GM19324 (cell line): ENCODE results near the gene TRIM28.

Experiments used
- ATAC-seq: cut with Tn5 transposase; IDR thresholded peaks from one replicate; pipeline ENCODE4 v1.9.1; 2021; ENCODE audit warnings: mild to moderate bottlenecking, moderate library complexity; ENCODE audit not compliant: unreplicated experiment, low FRiP score

Gene TRIM28

DNA sequence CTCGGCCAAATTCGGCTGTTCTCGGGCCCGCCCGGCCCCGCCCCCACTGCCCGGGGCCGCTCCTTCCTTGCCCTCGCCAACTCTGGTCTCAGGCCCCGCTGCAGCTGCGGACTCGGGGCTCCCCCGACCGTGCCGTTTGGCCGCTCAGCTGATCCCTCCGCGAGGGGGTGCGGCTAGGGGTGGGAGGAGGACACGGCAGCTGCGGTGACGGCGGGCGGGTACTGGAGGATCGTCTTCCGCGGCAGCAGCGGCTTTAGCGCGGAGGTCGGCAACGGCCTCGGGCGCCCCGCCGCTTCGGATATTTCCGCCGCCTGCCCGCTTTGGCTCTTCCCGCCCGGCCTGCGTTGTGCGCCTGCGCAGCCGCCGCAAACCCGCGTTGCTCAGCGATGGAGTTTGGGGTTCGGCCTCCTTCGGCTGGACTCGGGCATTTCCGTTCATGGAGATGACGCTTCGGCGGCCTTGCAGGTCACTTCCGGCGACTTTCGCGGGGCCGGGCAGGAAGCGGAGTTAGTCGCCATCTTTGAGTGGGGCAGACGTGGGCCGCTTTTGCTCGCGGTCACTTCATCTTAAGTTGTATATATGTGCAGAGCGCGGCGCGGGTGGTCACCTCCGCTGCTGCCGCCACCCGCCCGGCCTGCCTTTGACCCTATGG, 14.9 kb downstream of the TRIM28 start:
- peak; percentile 59 for ATAC-seq

DNA sequence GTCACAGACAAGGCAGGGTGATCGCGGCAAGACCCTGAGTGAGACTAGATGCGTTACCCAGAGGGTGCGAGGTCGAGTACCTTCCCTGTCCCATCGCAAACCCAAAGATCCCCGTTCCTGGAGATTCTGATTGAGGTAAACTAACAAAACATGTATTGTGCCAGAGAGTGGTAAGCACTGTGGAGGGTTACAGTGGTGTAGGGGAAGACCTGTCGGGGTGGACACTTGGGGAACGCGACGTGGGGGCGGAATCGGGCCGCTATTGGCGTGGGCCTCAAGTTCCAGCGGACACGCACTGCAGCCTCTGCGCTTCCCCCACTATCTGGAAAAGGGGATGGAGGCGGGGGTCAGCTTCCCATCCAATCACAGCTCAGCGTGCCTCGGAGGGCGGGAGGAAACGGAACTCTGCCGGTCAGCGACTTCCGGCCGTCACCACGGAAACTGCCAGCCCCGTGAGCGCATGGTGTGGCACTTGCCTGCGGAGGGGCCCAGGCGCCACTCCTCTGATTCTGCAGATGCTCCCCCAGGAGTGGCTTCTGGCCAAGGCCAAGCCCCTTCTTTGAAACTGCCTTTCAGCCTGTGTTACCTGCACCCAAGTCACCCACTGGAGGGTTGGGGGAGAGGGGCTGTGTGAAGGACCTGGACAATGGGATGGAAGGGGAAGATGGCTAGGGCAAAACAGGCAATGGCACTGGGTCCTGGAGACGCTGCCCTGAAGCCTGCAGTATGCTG, 15.6 kb downstream of the TRIM28 start:
- ATAC-seq, result peak; percentile 28

DNA sequence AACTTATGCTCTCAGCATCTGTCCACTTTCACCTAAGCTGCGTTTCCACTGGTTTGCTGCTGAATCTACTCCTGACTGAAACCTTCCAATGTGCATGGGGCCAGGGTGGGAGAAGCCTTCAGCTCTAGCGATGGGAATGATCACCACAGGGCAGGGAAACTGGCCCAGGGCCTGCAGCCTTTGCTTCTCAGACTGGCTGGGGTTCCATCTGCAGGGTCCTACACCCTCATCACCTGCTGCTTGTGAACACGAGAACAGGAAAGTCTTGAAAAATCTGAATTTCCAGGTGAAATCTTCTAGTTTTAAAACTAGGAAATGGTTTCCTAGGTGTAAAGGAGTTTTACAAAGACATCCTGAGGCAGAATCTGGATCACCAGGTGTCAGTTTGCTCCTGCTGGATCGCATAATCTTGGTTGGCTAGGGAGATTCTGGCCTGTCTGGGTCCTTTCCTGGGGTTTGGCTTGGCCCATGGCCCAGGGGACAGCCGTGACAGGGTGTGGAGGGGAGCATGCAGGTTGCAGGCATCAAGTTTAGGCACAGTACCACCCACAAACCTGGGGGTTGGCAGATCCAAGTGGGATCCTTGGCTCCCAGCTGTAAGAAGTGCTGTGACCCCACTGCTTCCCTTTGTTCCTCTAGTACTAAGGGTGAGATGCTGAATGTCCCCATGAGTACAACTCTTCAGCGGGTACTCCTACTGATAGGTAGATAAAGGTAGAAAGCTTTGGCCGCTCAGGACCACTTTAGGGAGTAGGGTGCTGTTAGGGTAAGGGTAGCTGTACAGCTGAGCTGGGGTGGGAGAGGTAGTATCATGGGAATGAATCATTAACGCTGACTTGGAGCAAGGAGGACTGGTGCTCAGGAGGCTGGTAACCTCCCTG, 16.4 kb downstream of the TRIM28 start:
- ATAC-seq, result no peak

DNA sequence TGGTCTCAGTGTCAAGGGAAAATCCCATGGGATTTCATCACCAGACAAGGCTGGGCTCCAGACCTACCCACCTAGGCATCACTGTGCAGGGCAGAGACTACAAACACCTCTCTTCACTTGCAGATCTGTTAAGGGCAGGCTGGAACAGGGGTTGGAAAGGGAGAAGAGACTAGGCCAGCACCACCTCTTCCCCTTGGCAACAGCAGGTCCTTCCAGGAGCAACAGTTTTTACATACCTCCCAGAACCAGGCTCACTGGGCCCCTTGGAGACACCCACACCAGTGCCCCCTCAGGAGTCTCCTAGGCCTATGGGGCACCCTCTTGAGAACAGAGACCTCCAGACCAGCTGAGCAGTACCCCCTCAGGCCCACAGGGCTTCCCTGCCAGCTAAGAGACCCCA, 17.1 kb downstream of the TRIM28 start:
- ATAC-seq, result no peak

DNA sequence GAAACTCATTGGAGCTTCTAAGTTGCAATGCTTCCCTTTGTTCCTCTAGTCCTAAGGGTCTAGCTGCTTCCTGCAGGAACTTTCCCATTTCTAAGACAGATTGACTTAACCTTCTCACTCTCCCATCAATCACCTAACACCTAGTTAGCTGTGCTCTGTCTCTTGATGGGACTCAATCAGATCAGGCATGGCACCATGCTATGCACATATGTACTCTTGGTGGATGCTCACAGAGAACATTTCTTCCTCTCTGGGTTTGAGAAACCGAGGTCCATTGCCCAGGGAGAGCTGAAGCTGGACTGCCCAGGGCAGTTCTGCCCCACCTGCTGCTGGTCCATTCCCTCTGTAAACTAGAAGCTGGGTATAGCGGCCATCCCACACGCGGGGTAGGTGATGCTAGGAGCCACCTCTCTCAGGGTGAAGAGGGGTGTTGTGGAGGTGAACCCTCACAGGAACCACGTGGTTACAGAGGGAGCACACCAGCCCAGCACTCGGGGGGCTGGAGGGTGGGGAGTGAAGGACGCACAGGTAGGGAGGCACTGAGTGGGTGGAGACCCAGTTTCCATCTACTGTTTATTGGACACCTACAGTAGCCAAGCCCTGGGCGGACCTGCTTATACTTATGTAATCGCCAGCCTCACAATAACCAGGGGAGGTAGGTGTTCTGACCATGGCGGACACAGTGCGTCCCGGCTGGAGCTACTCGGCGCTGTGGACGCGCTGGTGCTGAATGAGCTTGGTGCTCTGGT, 17.7 kb downstream of the TRIM28 start:
- no peak for ATAC-seq

DNA sequence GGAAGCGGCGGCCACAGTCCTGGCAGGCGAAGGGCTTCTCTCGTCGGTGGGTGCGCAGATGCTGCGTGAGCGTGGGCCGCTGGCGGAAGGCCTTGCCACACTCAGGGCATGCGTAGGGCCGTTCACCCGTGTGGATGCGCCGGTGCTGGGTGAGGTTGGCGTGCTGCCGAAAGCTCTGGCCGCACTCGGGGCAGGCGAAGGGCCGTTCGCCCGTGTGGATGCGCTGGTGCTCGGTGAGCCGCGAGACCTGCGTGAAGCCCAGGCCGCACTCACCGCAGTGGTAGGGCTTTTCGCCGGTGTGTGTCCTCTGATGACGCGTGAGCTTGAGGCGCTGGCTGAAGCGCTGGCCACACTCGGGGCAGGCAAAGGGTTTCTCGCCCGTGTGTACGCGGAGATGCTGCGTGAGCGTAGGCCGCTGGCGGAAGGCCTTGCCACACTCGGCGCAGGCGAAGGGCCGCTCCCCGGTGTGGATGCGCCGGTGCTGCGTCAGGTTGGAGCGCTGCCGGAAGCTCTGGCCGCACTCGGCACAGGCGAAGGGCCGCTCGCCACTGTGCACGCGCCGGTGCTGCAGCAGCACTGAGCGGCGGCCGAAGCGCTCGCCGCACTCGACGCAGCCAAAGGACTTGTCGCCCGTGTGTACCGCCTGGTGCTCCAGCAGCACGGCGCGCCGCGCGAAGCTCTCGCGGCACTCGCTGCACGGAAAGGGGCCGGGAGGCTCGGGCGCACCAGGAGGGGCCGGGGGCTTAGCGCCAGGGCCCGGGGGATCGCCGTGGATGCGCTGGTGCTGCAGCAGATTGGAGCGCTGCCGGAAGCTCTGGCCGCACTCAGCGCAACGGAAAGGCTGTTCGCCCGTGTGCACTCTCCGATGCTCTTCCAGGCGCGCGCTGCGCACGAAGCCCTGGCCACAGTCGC, 18.5 kb downstream of the TRIM28 start:
- no peak for ATAC-seq

DNA sequence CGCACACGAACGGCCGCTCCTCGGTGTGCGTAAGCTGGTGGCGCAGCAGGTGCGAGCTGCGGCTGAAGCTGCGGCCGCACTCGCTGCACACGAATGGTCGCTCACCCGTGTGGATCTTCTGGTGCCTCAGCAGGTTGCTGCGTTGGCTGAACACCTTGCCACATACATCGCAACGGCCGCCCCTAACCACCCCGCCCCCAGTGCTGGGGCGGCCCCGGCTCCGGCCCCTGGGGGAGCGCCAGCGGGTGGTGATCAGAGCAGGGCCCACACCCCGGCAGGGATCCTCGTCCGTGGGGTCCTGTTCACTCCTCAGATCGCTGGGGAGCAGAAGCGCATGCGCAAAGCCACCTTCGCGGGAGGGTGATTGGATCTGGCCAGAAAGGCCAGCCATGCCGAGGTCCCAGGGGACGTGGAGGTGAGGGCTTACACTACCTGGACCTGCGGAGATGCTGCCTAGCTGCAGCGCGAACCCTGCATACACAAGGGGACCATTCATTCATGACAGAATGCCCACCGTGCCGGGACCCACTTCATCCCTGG, 19.2 kb downstream of the TRIM28 start:
- ATAC-seq, result no peak

DNA sequence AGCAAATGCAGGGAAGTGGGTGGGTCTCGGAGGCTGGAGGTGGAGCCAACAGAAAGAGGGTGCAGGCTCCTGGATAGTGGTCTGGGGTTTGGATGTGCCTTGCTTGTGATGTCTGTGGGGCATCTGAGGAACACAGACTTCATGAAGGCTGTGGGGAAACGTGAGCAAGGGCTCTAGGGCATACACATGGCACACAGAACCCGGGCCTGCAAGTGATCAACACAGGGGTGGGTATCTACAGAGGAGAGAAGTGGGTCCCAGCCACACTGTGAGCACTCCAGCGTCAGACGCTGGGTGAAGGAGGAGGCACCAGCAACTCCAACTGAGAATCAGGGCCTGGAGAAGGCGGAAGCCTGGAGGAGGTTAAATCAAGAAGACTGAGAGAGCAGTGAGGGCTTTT, 20.0 kb downstream of the TRIM28 start:
- no peak for ATAC-seq

DNA sequence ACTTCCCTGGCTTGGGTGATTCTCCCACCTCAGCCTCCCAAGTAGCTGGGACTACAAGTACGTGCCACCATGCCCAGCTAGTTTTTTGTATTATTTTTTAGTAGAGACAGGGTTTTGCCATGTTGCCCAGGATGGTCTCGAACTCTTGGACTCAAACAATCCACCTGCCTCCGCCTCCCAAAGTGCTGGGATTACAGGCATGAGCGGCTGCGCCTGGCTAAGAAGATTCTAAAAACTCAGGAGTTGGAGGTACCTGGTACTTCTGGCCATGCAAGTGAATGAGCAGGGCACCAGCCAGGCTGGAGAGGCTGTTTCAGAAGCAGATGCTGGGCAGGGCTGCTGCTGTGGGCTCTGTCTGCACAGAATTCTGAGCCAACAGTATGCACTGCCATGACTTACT, 23.1 kb downstream of the TRIM28 start:
- no peak for ATAC-seq

DNA sequence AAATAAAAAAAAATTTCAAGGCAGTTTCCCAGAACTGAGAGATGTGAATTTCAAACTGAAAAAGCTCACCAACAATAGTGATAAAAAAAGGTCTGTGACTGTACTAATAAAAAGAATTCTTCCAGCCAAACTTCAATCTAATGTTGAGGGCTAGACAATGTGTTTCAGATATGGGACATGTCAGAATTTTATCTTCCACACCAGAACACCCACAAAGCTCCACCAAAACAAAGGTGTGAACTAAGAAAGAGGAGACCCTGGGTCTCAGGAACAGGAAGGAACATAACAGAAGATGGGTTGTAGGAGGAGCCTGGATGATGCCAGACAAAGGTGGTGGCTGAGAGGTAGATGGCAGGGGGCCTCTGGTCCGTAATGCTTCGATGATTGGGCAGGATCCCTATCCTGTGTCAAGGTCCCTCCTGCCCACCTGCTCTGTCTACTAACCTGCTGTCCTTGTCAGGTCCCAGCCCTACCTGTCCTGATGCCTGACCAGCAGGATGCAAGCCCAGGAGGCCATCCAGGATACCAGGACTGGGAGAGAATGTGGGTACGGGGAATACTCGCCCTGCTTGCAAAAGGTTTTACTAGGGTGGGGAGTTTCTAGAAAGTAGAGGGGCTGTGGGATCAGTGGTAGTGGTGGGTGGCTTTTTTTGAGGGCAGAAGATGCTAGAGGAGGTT, 24.7 kb downstream of the TRIM28 start:
- ATAC-seq, result no peak

DNA sequence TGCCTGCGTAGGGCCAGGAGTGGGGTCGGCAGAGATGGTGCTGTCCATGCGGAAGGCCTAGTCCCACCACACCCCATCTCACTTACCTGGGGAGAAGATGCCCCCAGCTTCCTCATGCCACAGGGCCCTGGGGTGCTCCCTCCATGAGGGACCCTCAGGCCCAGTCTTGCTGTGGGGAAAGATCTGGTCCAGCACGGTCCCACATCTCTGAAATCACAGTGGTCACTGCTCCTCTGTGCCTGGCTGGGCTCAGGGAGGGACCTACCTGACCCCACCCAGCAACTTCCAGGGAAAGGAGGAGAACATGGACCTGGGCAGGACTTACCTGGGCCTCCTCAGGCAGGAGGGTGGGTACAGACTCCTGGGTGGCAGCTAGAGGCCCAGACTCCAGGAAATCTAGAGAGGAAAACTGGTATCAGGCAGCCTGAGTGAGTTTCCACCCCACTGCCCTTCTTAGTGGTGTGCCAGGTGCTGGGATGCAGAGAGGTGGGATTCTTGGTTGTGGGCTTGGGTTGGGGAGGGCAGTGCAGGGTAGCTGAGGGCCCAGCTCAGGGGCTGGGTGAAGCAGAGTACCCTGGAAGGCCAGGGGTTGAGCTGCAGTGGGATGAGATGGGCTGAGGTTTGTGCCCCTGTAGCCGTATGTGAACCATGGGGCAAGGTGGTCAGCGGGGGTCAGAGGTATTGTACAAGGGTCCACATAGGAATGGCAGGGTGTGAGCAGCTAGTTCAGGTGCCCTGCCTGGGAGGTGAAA, 25.5 kb downstream of the TRIM28 start:
- ATAC-seq, result no peak

DNA sequence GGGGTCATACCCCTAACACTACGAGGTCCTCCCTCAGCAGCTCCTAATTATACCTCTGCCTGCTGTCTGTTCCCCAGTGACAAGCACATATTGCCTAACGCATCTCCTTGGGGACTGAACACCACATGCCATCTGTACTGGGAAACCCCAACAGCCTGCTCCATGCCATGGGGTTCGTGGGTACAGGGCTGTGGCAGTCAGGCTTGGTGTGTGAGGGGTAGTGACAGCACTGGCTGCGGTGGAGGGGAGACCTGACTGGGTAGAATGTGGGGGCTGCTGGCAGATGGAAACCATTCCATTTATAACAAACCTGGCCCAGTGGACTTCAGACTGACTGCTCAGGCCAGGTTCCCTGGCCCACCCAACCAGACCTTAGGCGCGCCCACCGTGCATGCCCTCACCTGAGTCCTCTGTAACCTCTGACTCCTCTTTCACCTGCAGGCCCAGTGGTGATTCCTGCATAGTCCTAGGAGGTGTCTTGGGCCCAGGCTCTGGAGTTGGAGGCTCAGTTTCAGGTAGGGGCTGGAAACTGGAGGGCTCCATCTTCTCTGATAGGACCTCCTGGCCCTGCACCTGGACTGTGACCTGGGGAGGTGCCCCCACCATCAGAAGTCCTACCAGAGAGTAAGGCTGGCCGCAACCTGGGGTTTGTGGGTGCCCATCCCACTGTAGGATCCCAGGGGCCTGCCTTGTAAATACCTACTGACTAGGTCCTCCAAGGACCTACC, 26.2 kb downstream of the TRIM28 start:
- no peak for ATAC-seq

DNA sequence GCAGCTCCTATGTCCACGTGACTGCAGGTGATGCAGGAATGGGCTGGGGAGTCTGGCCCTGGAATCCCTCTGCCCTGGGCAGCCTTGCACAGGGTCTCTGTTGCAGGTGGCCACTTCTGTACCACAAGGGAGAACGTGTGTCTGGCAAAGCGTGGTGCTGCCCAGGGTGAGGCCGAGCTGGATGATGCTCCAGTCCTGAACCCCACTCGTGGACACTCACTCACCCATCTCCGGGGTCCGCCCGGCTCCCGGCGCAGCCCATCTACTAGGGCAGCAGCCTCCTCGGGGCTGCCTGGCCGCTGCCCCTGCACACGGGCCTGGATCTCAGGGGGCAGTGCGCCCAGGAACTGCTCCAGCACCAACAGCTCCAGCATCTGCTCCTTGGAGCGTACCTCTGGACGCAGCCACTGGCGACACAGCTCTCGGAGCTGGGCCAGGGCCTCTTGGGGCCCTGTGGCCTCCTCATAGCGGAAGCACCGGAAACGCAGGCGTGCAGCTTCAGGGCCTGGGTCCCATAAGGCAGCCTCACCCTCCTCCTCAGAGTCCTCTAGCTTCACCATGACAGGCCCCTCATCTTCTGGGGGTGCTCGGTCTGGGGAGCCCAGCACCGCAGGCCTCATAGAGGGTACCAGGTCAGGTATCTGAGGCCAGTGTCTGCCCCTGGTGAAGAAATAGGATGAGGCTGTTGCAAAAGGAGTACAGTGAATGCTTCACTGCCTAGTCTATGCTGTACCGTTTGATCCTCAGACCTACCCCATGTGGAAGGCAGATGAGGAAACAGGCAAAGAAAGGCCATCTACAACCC, 27.1 kb downstream of the TRIM28 start:
- ATAC-seq, result no peak

DNA sequence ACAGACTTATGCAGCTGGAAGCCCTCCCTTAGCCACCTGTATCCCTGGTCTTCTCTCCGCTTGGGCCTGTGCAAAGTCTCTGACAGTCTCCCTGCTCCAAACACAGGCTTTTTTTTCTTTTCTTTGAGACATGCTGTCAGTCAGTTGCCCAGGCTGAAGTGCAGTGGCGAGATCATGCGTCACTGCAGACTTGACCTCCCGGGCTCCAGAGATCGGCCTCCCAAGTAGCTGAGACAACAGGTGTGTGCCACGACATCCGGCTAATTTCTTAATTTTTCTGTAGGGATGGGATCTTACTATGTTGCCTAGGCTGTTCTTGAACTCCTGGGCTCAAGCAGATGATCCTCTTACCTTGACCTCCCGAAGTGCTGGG, 27.7 kb downstream of the TRIM28 start:
- no peak for ATAC-seq

DNA sequence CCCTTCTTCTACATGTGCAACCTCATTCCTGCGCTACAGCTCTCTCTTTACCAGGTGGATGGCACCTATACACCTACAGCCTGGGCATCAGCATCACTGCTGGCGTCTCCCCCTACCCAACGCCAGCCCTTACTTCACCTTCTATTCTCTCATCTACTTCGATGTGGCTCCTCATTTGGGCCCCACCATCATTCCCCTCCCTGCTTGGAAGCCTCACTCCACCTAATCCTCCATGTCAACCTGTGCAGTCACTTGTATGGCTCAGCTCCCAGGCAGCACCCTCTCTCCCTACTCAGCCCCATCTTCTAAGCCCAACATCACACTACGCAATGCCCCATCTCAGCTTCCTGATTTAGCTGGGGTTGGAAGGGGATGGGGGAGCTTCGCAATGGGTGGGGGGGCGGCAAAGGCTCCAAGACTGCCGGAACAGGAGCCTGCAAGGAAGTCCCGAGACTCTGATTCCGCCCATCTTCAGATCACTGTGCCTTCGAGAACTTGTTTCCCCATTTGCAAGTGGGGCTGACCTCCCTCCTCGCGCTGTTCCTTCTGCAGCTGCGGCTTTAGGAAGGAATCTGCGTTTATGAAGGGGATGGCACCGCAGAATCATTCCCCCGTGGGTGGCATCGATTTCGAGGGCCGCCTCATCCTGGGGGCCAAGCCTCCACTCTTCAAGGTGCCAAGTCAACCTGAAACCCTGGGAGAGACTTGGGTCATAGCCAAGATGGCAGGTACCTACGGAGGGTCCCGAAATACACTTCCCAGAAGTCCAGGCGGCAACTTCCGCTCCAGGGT, 28.4 kb downstream of the TRIM28 start:
- no peak for ATAC-seq
